Suprapubic skin (tissue), 4 donors: ENCODE data around the gene EPS15.

ENCODE experiments used
- CTCF ChIP-seq, 2 donors: fragments of 200-600 bp in 1 of 2; fragments of 450-650 bp in 1 of 2; sonication (generic) in 1 of 2; IDR thresholded peaks; one replicate each; pipeline ENCODE4 v1.5.1; 2016 to 2019; ENCODE audit warnings: antibody characterized with exemption in 2 of 2, mild to moderate bottlenecking in 1 of 2, moderate library complexity in 1 of 2
- EP300 ChIP-seq: sonication (generic); formaldehyde crosslinking; IDR thresholded peaks from one replicate; pipeline ENCODE4 v1.6.1; 2017; ENCODE audit warnings: antibody characterized with exemption
- POLR2A ChIP-seq, 2 donors: fragments of 450-650 bp; IDR thresholded peaks; one replicate each; pipeline ENCODE4 v1.6.1; 2017; ENCODE audit warnings: antibody characterized with exemption in 2 of 2, mild to moderate bottlenecking in 2 of 2, moderate library complexity in 2 of 2
- POLR2AphosphoS5 ChIP-seq, 3 donors: sonication (generic); formaldehyde crosslinking; IDR thresholded peaks; one replicate each; pipeline ENCODE4 v1.6.1; 2017; ENCODE audit warnings: antibody characterized with exemption in 3 of 3

GRCh38 chr1:51416910-51417309 is 102.2 kb downstream of the EPS15 start:
- TF ChIP-seq CTCF (IDR thresholded peaks at IDR 0.05) = no peak
- no peak for TF ChIP-seq POLR2A (IDR thresholded peaks at IDR 0.05)
- no peak for TF ChIP-seq POLR2AphosphoS5 (IDR thresholded peaks at IDR 0.05)
- TF ChIP-seq EP300 = no peak
